HG02884 (cell line): ENCODE results near the gene HNRNPA3.
A peak's percentile ranks its signal among the peaks of the same experiment; 100 is the strongest.
"Not testable (repeated sequence)": the region's sequence is repeated elsewhere in the genome, so short reads cannot be mapped to it uniquely, and the experiment has no call there.

Source experiments
- ATAC-seq: cut with Tn5 transposase; IDR thresholded peaks from one replicate; pipeline ENCODE4 v1.9.1; 2021; ENCODE audit warnings: mild to moderate bottlenecking, moderate library complexity; ENCODE audit not compliant: unreplicated experiment

Gene HNRNPA3

DNA sequence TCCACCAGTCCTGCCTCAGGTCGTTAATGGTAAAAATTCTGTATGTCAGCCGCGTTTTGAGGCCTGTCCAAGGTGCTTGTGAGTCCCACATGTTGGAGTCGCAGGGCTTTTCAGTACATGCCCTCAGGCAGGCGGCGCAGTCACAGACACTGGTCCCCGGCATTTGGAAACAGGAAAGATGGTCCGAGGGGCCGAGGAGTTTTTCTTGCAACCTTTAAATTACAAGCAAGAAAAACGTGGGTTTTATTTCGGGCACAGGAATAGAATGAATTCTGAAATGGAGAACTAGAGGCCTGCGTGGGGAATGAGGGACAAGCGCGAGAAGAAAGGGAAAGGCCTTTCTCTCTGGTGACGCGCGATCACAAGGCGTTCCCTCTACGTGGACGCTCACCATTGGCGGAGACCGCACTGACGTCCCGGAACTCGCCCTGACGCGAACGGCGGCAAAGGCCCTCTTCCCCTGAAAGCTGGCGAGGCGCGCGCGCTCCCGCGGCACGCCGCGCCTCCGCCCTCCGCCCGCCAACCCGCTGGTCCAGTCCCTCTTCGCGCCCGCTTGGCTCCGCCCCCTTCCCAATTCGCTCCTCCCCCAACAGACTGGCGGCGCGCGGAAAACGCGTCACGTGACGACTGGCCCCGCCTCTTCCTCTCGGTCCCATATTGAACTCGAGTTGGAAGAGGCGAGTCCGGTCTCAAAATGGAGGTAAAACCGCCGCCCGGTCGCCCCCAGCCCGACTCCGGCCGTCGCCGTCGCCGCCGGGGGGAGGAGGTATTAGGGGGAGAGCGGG is at the start of gene HNRNPA3:
Gene HNRNPA3, plus strand, starts transcription at position 689 of the 785 bp plus-strand sequence. Its CDS starts 6 bp downstream, at position 695.
- ATAC-seq, result peak; percentile 84

- ATAC-seq, result no peak
Observed at GRCh38 chr2:177164131-177164530, 48.5 kb upstream of the HNRNPA3 start.

GRCh38 chr2:177164584-177165052 is 48.0 kb upstream of the HNRNPA3 start:
- peak; percentile 50 for ATAC-seq

DNA sequence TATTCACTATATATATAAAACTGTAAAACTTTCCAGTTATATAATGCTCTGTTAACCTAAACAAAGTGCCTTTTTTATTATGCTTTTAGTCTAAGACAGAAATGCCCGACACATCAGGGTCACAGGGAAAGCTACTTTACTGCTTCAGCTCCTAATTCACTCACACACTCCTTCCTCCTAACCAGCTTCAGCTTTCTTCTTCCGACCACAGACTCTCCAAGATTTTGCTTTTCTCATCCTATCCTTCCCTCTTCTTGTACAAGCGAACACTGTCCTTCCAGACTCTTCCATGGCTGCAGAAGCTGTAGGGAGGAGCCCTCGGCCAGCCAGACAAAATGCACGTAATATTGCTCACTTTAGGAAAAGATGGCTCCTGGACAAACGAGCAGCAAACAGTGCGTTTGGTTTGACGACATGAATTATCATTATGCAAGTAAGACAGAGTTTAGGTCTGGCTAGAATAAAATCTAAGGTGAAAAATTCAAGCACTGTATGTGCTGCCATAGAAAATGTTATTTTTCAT is 47.5 kb upstream of the HNRNPA3 start:
- no peak for ATAC-seq

GRCh38 chr2:177165721-177166711 is 46.6 kb upstream of the HNRNPA3 start:
- peak; percentile 57 for ATAC-seq

DNA sequence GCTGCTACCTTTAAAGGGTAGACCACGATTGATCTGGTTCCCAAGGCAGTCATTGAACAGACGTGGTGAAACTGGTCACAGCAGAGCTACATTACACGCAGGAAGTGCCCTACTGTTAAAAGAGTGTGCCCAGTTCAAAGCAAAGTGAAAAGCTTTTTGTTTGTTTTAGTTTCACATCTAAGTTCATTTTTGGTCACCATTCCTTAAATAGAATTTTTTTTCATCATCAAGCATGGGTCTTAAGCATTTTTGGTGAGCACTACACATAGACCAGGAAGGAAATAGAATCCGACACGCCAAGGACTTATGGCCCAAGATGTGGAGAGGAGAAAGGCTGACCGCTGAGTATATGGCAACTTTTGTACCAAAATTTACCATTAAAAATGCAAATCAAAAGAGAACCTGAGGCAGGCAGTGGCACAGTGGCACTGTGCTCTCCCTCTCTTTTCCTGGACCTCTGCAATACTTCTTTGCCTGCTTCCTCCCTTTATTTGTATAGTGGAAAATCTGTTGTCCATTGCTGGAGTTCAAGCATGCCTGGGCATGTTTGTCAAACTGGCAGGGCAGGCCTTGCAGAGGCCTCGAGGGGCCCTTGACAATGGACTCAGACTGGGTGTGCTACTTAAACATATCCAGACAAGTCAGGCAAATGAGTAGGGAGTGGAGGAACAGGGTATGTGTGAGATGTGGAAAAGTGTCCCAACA is 42.6 kb upstream of the HNRNPA3 start:
- peak; percentile 47 for ATAC-seq

GRCh38 chr2:177171418-177171865 is 41.2 kb upstream of the HNRNPA3 start:
- ATAC-seq, result no peak

- no peak for ATAC-seq
Observed at GRCh38 chr2:177172034-177172880, 40.3 kb upstream of the HNRNPA3 start.

DNA sequence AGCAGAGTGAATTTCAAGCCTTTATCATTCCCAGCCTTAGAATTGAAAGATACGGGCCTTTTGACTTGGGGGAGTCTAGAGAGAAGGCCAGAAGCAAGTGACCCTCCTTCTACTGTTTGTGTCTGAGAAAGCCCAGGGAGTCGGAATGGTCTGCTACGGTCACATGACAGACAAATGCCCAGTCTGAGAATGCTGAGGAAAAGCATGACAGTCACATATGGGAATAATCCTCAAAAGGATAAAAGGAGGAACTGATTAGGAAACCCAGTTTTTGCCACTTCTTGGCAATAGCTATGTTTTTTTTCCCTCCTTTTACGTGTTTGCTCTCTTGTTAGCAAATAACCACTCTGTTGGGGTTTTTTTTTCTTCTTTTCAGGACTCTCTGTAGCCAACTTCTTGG is 38.1 kb upstream of the HNRNPA3 start:
- ATAC-seq, result no peak

DNA sequence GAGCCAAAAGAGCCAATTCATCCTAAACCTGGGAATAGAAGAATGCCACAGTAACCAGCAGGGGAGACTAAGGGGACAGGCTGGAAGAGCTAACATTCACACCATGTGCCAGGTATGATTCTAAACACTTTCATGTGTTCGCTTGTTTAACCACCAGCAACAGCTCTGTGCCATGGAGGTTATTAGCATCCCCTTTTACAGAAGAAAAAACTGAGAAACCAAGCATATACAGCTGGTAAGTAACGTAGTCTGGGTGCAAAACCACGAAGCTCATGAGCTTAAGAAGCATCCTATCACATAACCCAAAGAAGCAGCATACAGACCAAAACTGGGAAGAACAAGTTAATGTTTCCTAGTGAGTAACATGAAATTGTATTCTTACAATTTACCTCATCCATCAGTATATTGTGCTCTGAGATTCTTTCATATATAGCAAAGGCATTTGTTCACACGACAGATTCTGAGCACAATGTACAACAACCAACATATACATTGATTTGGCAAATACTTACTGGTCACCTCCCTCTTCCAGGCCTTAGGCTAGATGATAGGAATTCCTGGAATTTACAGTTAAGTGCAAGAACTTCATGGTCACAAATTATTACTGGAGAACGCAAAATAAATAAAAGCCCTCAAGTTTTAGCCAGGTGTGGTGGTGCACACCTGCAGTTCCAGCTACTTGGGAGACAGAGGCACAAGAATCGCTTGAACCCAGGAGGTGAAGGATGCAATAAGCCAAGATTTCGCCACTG is 36.5 kb upstream of the HNRNPA3 start:
- ATAC-seq, result no peak

- ATAC-seq, result no peak
Observed at GRCh38 chr2:177178797-177179196, 33.8 kb upstream of the HNRNPA3 start.

GRCh38 chr2:177179227-177179626 is 33.4 kb upstream of the HNRNPA3 start:
- no peak for ATAC-seq

- not testable (repeated sequence) for ATAC-seq
Observed at GRCh38 chr2:177179671-177180070, 32.9 kb upstream of the HNRNPA3 start.

DNA sequence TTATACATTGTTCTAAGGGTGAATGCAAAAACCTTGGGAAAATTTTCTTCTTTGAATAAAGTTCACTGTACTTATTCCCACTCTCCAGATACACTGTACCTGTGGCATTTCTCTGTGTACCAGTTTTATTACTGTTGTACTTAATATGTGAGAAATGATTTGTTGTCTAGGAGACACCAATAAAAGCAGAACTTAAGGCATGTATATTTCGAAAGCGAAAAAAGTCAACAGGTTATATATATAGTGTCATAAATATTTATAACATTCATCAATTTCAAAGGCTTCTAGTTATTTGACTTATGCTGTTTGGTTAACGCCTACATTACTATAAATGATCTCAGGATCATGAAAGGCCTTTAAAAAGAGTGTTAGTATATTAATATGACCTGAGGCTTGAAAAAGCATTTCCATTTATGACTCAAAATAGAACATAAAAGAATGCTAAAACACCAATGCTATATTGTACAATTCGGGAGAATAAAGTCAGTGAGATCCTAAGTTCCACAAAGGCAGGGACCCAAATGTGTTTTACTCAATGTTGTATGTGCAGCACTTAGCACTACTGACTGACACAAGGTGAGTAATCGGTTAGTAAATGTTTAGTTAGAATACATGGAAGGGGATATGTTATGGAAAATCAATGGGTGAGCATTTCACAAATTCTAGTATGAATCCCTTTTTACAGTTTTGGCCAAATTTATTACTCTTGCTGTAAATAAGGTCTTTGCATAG is 32.2 kb upstream of the HNRNPA3 start:
- no peak for ATAC-seq

DNA sequence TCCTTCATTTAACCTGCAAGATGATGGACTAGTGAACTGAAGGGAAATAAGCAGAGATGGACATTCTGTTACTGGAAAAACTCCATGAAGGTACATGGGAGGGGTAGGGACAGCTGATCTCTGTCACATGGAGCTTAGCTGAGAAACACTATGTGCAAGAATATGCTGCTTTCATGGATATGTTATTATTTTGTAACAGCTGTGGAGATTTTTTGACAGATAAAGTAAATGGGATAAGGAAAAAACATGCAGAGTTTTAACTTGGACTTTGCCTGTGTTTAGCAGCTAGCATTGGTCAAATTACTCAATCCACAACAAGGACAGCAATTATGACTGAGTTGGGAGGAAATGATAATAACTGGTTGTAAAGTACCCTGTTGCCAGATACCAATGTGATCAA is 28.7 kb upstream of the HNRNPA3 start:
- no peak for ATAC-seq

GRCh38 chr2:177184606-177185005 is 28.0 kb upstream of the HNRNPA3 start:
- no peak for ATAC-seq

- ATAC-seq, result not testable (repeated sequence)
Observed at GRCh38 chr2:177186038-177186437, 26.6 kb upstream of the HNRNPA3 start.

DNA sequence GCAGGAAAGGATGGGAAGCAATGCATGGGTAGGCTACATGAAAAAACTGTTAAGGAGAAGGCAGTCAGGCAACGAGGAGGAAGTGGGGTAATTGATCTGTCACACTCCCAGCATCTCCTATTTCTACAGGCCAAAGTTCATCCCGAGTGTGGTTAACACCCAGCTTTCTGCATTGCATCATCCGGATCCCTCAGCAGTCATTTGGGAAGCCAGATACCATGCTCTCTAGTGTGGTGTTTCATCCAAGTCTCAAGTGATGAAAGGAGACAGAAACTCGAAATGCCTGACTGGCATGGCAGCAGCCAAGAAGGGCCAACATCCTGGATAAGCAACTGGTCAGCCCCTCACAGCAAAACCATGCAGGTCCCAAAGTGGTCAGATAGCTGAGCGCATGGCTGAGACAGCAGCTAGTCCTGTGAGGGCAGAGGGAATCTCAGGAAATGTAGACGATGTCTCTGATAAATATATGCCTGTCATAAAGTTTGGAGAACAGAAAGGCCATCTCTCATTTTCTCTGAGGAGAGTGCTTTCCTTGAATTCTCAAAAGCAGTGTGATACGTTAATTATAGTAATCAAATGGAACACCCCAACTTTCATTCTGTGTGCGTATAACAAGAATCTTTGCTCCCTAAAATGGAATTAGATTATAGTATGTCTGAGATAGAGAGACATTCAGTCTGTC is 24.8 kb upstream of the HNRNPA3 start:
- ATAC-seq, result no peak
